Measurements from ENCODE around the gene PBXIP1.

PBXIP1 gene

GRCh38 chr1:154971341-154971998 is 15.6 kb upstream of the PBXIP1 start:
- no peak for DNase-seq

DNA sequence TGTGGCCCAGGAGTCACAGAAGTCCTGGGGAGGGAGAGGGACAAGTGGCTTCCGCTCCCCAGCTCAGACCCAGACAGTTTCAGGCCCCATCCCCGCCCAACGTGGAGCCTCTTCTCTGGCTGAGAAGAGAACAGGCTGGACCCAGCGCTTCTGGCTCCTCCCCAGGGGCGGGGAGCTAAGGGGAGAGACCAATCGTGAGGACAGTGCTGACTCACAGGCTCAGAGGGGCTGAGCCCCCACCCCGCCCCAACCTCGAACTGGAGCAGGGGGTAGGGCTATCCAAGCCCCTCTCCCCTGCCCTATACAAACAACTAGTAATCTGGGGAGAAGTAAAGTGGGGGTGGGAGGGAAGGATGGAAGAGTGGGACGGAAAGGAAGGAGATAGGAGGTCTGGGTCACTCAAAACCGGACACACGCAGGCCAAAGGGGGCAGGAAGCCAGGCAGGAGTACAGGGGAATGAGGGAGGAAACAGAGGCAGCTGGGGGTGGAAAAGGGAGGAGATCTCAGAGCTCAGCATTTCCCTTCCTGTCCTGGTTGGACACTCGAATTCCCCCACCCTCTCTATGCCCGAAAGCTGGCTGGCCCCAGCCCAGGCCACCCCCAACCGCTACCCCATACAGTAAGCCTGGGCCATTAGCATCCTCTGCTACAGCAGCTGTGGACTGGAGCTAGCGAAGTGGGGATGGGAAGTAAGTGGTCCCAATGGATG is 14.9 kb upstream of the PBXIP1 start, which contains the start of gene SHC1:
Gene SHC1 (minus strand): TSS at position 117 of the 710 bp plus-strand sequence. CDS start 221 bp downstream, outside the sequence.
- no peak for DNase-seq

- DNase-seq: no peak
Measured at GRCh38 chr1:154969860-154970452, 14.1 kb upstream of the PBXIP1 start.

- DNase-seq: no peak
Measured at GRCh38 chr1:154969246-154969645, 13.3 kb upstream of the PBXIP1 start.

- no peak for DNase-seq
Measured at GRCh38 chr1:154968731-154969130, 12.8 kb upstream of the PBXIP1 start.

GRCh38 chr1:154967331-154967950 is 11.5 kb upstream of the PBXIP1 start:
- no peak for DNase-seq

DNA sequence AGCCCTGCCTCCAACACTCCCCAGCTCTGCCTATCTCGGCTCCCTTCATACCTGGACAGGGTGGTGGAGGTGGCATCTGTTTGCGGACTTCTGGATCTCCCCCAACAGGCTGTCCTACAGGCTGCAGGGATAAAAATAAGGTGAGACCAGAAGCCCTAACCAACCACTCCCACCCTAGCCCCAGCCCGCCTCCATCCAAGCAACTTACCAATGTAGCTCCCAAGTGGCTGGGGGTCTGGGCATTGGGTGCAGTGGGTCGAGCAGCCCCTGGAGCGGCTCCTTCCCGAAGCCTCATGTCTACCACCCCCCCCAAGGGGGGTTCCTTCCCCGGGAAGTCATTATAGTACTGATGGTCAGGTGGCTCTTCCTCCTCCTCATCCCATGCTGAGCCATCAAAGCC is 10.2 kb upstream of the PBXIP1 start:
- DNase-seq: no peak

DNA sequence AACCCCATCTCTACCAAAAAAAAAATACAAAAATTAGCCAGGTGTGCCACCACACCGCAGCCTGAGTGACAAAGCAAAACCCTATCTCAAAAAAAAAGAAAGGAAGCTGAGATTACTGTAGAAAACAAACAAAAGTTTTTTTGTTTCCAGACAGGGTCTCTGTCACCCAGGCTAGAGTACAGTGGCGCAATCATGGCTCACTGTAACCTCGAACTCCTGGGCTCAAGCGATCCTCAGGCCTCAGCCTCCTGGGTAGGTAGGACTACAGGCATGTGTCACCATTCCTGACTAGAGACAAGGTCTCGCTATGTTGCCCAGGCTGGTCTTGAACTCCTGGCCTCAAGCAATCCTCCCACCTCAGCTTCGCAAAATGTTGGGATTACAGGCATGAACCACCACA is 8.5 kb upstream of the PBXIP1 start:
- DNase-seq: no peak

DNA sequence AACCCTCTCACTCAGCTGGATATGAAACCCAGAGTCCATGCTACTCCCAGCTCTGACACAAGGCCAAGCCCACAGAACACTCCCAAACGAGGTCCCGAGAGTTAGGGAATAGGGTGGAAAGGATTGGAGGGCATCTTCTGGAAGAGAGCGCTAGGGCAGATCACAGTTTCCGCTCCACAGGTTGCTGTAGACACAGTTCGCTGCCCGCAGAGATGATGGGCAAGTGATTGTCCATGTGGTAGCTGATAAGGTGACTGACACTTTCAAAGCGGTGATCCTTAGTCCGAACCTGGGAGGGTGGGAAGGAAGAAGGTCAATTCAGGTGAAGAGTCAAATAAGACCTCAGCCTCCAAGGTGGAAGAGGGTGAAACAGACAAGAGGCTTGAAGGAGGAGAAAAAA is 7.7 kb upstream of the PBXIP1 start:
- DNase-seq: no peak

GRCh38 chr1:154962795-154963330 is 7.0 kb upstream of the PBXIP1 start:
- no peak for DNase-seq

DNA sequence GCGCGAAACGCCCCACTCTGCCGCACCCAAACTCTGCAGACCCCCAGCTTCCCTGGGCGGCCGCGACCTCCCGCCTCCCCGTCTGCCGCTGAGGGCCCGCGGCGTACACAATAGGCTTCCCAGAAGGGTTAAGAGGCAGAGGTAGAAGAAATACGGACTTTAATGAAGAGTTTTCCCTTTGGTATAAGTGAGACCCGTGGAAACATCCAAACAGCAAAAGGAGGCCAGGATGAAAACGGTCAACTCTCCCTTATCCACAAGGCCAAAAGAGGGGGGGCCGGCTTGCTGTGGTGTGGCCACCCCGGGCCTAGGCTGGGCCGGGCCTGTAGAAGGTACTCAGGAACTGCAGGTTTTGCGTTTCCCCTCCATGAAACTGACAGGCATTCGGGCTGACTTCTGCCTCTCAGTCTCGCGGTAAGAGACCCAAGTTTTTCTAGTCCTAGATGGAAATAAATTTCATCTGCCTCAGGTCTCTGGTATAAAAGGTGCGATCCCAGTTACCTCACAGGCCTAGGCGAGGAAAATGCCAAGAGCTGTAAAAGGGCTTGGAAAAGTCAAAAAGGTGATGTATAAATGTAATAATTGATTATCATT is 6.4 kb upstream of the PBXIP1 start:
- DNase-seq: peak; percentile 37

DNA sequence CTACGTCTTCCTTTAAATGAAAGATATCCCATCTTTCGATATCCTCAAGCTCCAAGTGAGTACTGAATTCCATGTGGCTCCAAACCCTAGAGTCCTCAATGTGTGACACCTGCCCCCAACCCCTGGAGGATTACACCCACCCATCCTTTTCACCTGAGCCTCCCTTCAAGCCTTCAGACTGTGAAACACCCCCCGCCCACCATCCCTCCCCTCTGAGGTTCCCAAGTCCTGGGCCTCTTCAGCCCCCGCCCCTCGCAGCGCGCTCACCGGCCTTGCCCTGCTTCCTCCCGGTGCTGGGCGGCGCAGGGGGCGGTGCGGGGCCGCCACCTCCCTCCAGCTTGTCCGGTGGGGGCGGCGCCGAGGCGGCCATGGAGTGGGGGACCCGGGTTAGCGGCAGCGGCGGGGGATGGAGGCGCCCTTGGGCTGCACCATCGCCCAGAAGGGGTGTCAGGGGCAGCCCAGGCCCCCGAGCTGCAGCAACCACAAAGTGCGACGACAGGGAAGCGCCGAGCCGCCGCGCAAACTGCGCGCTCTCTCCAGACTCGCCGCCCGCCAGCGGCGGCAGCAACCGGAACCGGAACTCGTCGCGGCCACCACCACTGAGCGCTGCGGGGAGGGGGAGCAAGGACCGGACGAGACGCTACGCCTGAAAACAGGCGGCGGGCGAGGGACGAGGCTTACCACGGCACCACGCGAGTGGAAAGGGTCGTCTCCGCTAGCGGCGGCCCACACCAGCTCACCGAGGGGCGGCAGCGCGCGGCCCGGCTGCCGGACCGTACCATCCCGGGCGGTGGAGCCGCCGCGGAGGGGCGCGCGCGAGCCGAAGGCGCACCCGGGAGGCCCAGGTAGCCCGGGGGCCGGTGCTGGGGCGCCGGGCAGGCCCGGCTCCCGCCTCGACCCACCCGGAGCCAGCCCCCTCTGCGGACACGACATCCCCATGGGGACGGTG is 5.6 kb upstream of the PBXIP1 start, which contains the start of gene PYGO2:
Gene PYGO2 (minus strand): TSS at position 576 of the 949 bp plus-strand sequence. CDS start 206 bp downstream, at position 370.
- peak; percentile 85 for DNase-seq

- DNase-seq: no peak
Measured at GRCh38 chr1:154960446-154961136, 4.7 kb upstream of the PBXIP1 start.

DNA sequence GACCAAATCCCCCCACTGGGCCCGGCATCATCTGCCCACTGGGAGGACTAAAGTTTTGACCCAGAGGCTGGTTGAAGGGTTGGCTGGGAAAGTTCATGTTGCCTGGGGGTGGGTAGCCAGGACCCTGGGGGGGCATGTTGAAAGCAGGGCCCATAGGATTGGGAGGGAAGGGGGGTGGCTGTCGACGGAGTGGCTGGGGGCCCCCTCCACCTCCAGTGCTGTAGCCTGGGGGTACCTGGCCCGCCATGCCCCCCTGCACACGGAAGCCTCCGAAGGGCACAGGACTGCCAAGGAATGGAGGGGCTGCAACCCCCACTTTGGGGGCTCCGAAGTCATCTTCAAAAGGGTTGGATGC is 3.5 kb upstream of the PBXIP1 start:
- DNase-seq: no peak

GRCh38 chr1:154958681-154959425 is 3.0 kb upstream of the PBXIP1 start:
- no peak for DNase-seq

- no peak for DNase-seq
Measured at GRCh38 chr1:154958036-154958435, 2.1 kb upstream of the PBXIP1 start.

DNA sequence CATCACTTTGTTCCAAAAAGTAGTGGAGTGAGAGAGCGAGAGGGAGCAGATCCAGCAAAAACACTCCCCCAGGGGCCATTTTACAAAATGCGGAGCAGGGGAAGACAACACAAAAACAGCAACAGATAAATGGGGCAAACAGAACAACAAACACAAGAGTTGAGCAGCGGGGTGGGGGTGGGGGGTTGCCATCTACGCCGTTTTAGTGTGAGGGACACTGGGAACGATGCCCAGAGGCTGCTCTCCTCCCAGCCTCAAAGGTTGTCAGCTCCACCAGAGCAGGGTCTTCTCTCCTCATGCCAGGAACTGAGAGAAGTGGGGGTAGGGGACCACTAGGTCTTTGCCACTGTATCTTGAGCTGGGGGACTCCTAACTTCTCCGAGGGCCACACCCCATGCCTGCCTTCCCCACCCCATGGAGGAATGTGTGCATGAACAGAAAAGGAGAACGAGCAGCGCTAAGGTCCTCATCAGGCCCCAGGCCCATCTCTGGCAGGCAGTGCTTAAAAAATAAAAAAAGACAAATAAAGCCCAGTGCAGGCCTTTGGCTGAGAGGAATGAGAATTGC is 1.3 kb upstream of the PBXIP1 start:
- DNase-seq: no peak

- no peak for DNase-seq
Measured at GRCh38 chr1:154956544-154956941, 644 bp upstream of the PBXIP1 start.

GRCh38 chr1:154955039-154955717 is 721 bp downstream of the PBXIP1 start:
- peak; percentile 99 for DNase-seq

Measured in CD4-positive, alpha-beta T cell treated with Interleukin-21 for 1 hour (primary cell).